OCI-LY1 (cell line): Measurements from ENCODE around the gene AAGAB.
"Not testable (repeated sequence)": the region's sequence is repeated elsewhere in the genome, so short reads cannot be mapped to it uniquely, and the experiment has no call there.

ENCODE experiments used
- H2AFZ ChIP-seq: fragments of 200-600 bp; sonication (generic), shearing (Covaris generic); 2 replicates; pipeline ENCODE4 v1.6.0; 2014; ENCODE audit warnings: antibody characterized with exemption, mild to moderate bottlenecking, low read length
- H3F3A ChIP-seq: fragments of 200-600 bp; sonication (generic), shearing (Covaris generic); 2 replicates; pipeline ENCODE4 v1.6.0; 2014; ENCODE audit warnings: mild to moderate bottlenecking, antibody characterized with exemption, low read length, moderate library complexity; ENCODE audit not compliant: insufficient read depth
- H3K27ac ChIP-seq: fragments of 200-600 bp; sonication (generic); 2 replicates; pipeline ENCODE4 v1.5.1; 2014; ENCODE audit warnings: low read length, mixed run types, mild to moderate bottlenecking, low read depth; ENCODE audit not compliant: poor library complexity, severe bottlenecking
- H3K27me3 ChIP-seq: fragments of 200-600 bp; sonication (generic); 2 replicates; pipeline ENCODE4 v1.6.0; 2014; ENCODE audit warnings: antibody characterized with exemption, mild to moderate bottlenecking, low read length, moderate library complexity; ENCODE audit not compliant: insufficient read depth
- H3K36me3 ChIP-seq: fragments of 200-600 bp; sonication (generic); 2 replicates; pipeline ENCODE4 v1.6.1; 2014; ENCODE audit warnings: mild to moderate bottlenecking, antibody characterized with exemption, low read length, moderate library complexity, mixed read lengths; ENCODE audit not compliant: insufficient read depth
- H3K4me1 ChIP-seq: fragments of 200-600 bp; sonication (generic); 2 replicates; pipeline ENCODE4 v1.5.1; 2014; ENCODE audit warnings: mild to moderate bottlenecking, low read length, moderate library complexity; ENCODE audit not compliant: insufficient read depth, severe bottlenecking
- H3K4me2 ChIP-seq: fragments of 200-600 bp; sonication (generic), shearing (Covaris generic); 2 replicates; pipeline ENCODE4 v1.6.1; 2014; ENCODE audit warnings: low read length
- H3K4me3 ChIP-seq: fragments of 200-600 bp; sonication (generic); 2 replicates; pipeline ENCODE4 v1.5.1; 2014; ENCODE audit warnings: low read length, low read depth, mild to moderate bottlenecking, mixed read lengths; ENCODE audit not compliant: poor library complexity, severe bottlenecking
- H3K79me2 ChIP-seq: fragments of 200-600 bp; shearing (Covaris generic); 2 replicates; pipeline ENCODE4 v1.6.1; 2016; ENCODE audit warnings: mixed run types, low read length, mixed read lengths; ENCODE audit not compliant: insufficient read depth
- H3K9ac ChIP-seq: fragments of 200-600 bp; sonication (generic), shearing (Covaris generic); 2 replicates; pipeline ENCODE4 v1.6.1; 2014; ENCODE audit warnings: mild to moderate bottlenecking, low read length, mixed read lengths
- H3K9me2 ChIP-seq: fragments of 200-600 bp; sonication (generic), shearing (Covaris generic); 2 replicates; pipeline ENCODE4 v1.6.1; 2014; ENCODE audit warnings: low read depth, mild to moderate bottlenecking, low read length, mixed read lengths
- H3K9me3 ChIP-seq: fragments of 200-600 bp; shearing (Covaris generic); 2 replicates; pipeline ENCODE4 v1.6.1; 2014; ENCODE audit warnings: low read length, mixed read lengths
- H4K20me1 ChIP-seq: fragments of 200-600 bp; sonication (generic), shearing (Covaris generic); 2 replicates; pipeline ENCODE4 v1.6.0; 2016; ENCODE audit warnings: mild to moderate bottlenecking, low read length; ENCODE audit not compliant: insufficient read depth
- CTCF ChIP-seq: fragments of 200-600 bp; sonication (generic), shearing (Covaris generic); IDR thresholded peaks from 2 replicates; pipeline ENCODE4 v1.5.1; 2017; ENCODE audit warnings: mild to moderate bottlenecking, antibody characterized with exemption, low read length, moderate library complexity, mixed read lengths
- EZH2 ChIP-seq: fragments of 200-600 bp; sonication (generic), shearing (Covaris generic); IDR thresholded peaks from 2 replicates; pipeline ENCODE4 v1.8.0; 2017; ENCODE audit warnings: borderline replicate concordance, mixed run types, mild to moderate bottlenecking, antibody characterized with exemption, low read length, moderate library complexity, mixed read lengths

The AAGAB gene

GRCh38 chr15:67266870-67267269 is 12.4 kb upstream of the AAGAB start:
- H3K9me2 ChIP-seq, result no peaks in the 10 kb centered on the region
- H3K79me2 ChIP-seq, result no peaks in the 10 kb centered on the region
- no peak overlapping the region for H2AFZ ChIP-seq
- no peak overlapping the region for H3K27ac ChIP-seq
- H3K4me3 ChIP-seq, result no peak overlapping the region
- H3K27me3 ChIP-seq, result no peaks in the 10 kb centered on the region
- H3K36me3 ChIP-seq, result no peaks in the 10 kb centered on the region
- no peaks in the 10 kb centered on the region for H3K9me3 ChIP-seq
- TF ChIP-seq CTCF (no peak), EZH2 (no peak)
- no peak overlapping the region for H3K9ac ChIP-seq
- H3K4me2 ChIP-seq, result no peak overlapping the region
- no peaks in the 10 kb centered on the region for H3F3A ChIP-seq
- H3K4me1 ChIP-seq, result no peaks in the 10 kb centered on the region
- H4K20me1 ChIP-seq, result no peaks in the 10 kb centered on the region

DNA sequence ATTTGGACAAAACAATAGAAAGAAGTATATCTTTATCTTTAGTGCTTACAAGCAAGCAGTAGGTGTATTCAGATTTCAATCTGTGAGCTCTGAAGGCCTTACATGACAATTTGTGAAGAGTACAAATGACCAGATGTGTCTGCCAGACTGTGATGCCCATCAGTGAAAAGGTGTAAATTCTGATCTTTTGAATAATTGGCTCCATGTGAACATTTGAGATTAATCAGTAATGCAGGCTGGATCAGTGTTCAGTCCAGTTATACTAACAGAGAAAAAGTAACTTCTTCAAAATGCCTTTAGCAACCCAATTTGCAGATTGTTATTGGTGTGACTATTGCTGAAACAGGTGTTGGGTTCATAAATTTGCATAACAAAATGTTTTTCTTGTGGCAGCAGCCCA is 5.3 kb upstream of the AAGAB start:
- Histone ChIP-seq H3K9ac (no peak overlapping the region), H3K36me3 (no peaks in the 10 kb centered on the region), H2AFZ (no peak overlapping the region), H3K27ac (no peak overlapping the region), H3K9me3 (no peaks in the 10 kb centered on the region), H3K4me2 (no peak overlapping the region), H3K27me3 (no peaks in the 10 kb centered on the region), H3F3A (no peaks in the 10 kb centered on the region), H3K79me2 (no peaks in the 10 kb centered on the region), H4K20me1 (no peaks in the 10 kb centered on the region), H3K4me3 (no peak overlapping the region), H3K4me1 (peaks cover 12% of the 10 kb centered on the region), H3K9me2 (no peaks in the 10 kb centered on the region)
- no peak for TF ChIP-seq EZH2
- TF ChIP-seq CTCF, result no peak

- Histone ChIP-seq H3K4me2 (no peak overlapping the region), H3K27me3 (no peaks in the 10 kb centered on the region), H3K9me3 (no peaks in the 10 kb centered on the region), H3K27ac (no peak overlapping the region), H3K79me2 (no peaks in the 10 kb centered on the region), H4K20me1 (no peaks in the 10 kb centered on the region), H3K9me2 (no peaks in the 10 kb centered on the region), H3K9ac (no peak overlapping the region), H3K36me3 (no peaks in the 10 kb centered on the region), H3F3A (no peaks in the 10 kb centered on the region), H2AFZ (no peak overlapping the region), H3K4me1 (peaks cover 12% of the 10 kb centered on the region), H3K4me3 (no peak overlapping the region)
- TF ChIP-seq EZH2 (no peak), CTCF (no peak)
These were observed 4.9 kb upstream of the AAGAB start for GRCh38 chr15:67259379-67259778.

DNA sequence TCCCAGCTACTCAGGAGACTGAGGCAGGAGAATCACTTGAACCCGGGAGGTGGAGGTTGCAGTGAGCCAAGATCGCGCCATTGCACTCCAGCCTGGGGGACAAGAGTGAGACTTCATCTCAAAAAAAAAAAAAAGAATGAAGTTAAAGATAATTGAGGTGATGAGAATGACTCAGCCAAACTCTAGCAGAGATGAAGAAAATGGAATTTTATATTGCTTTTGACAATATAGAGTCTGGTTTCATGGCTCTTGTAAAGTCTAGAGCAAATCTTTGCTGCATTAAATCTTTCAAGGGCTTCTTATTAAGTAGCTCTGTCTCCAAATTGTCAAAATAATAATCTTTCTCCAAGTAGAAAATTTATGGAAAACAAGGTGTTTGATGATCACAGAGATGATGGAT is 4.0 kb upstream of the AAGAB start:
- not testable (repeated sequence) for H3K4me2 ChIP-seq, H3F3A ChIP-seq, H3K9me2 ChIP-seq, H3K27me3 ChIP-seq, H4K20me1 ChIP-seq, H3K9ac ChIP-seq, H2AFZ ChIP-seq, H3K36me3 ChIP-seq, H3K4me3 ChIP-seq, H3K27ac ChIP-seq, H3K9me3 ChIP-seq, H3K79me2 ChIP-seq
- H3K4me1 ChIP-seq, result peaks cover 16% of the 10 kb centered on the region
